ENCODE results near the gene TRAPPC4. TPM values are rescaled to one million over a fixed set of nuclear protein-coding genes. Genes with fewer than 3 reads are reported as not detected.

TRAPPC4 gene
- total RNA-seq, 1 experiment from 2014 or later, result 78.9 TPM

GRCh38 chr11:119047205-119047604, 28.6 kb downstream of the TRAPPC4 start:
- H3K27ac ChIP-seq (ENCODE audit: low read length), result no peak overlapping the region
- intact Hi-C loops (cut with micrococcal nuclease; ENCODE audit: unreplicated experiment) (no loop called here), in situ Hi-C loops (cut with HindIII; ENCODE audit: low pct_unique_long_range_greater_than_20kb, low sequenced_read_pairs) (no loop called here)
- peaks cover 3% of the 10 kb centered on the region; the same call in 1 of the 2 replicates for H3K36me3 ChIP-seq (ENCODE audit: control insufficient read depth, insufficient read depth, low read length)
- no TSS peak for BruUV-seq (replicated peaks)
- no peak for DNase-seq (ENCODE audit: low read depth, low spot score)
- no peaks in the 10 kb centered on the region for H3K4me1 ChIP-seq (ENCODE audit: control insufficient read depth, insufficient read depth, low read length)
- H3K4me3 ChIP-seq (ENCODE audit: low read depth in 2 of 2, low read length in 2 of 2), result no peak overlapping the region
- CTCF ChIA-PET, result interaction anchor here (0.7 kb wide), 1 partner anchor 74 kb away, joined by 4 read pairs; the partner anchor contains the start of gene HINFP
- POLR2A ChIA-PET, result interaction anchor here (0.6 kb wide), 3 partner anchors 10 to 620 kb away, joined by 3 to 5 read pairs (median 3); no protein-coding TSS in a partner anchor
- H3K27me3 ChIP-seq (ENCODE audit: control insufficient read depth, insufficient read depth, low read length), result no peaks in the 10 kb centered on the region
- no peak for ATAC-seq
- TF ChIP-seq SIN3A (IDR thresholded peaks at IDR 0.05; ENCODE audit: borderline replicate concordance, insufficient read depth, low read depth, low read length) (no peak), CTCF (IDR thresholded peaks at IDR 0.05) (no peak), REST (IDR thresholded peaks at IDR 0.05; ENCODE audit: insufficient read depth in 1 of 2, low read depth in 2 of 2, low read length in 1 of 2) (no peak), POLR2AphosphoS5 (IDR thresholded peaks at IDR 0.05; ENCODE audit: low read depth, low read length) (no peak), TCF7L2 (IDR thresholded peaks at IDR 0.05; ENCODE audit: low read depth, low read length) (no peak)
- no peaks in the 10 kb centered on the region for H3K9me3 ChIP-seq (ENCODE audit: control insufficient read depth, insufficient read depth, low read depth, low read length)

- ChIA-PET CTCF (no interaction called here), POLR2A (no interaction called here)
Observed at GRCh38 chr11:119048644-119049043, 30.1 kb downstream of the TRAPPC4 start.

More at GRCh38 chr11:119048644-119049043, 30.1 kb downstream of the TRAPPC4 start:
- TF ChIP-seq REST (IDR thresholded peaks at IDR 0.05; ENCODE audit: insufficient read depth in 1 of 2, low read depth in 2 of 2, low read length in 1 of 2) (no peak), SIN3A (IDR thresholded peaks at IDR 0.05; ENCODE audit: borderline replicate concordance, insufficient read depth, low read depth, low read length) (no peak), CTCF (IDR thresholded peaks at IDR 0.05) (no peak), POLR2AphosphoS5 (IDR thresholded peaks at IDR 0.05; ENCODE audit: low read depth, low read length) (no peak), TCF7L2 (IDR thresholded peaks at IDR 0.05; ENCODE audit: low read depth, low read length) (no peak)
- Histone ChIP-seq H3K4me3 (ENCODE audit: low read depth in 2 of 2, low read length in 2 of 2) (no peak overlapping the region), H3K36me3 (ENCODE audit: control insufficient read depth, insufficient read depth, low read length) (peaks cover 11% of the 10 kb centered on the region; the same call in 1 of the 2 replicates), H3K4me1 (ENCODE audit: control insufficient read depth, insufficient read depth, low read length) (no peaks in the 10 kb centered on the region), H3K27me3 (ENCODE audit: control insufficient read depth, insufficient read depth, low read length) (no peaks in the 10 kb centered on the region), H3K27ac (ENCODE audit: low read length) (no peak overlapping the region), H3K9me3 (ENCODE audit: control insufficient read depth, insufficient read depth, low read depth, low read length) (no peaks in the 10 kb centered on the region)
- ATAC-seq (no peak), DNase-seq (ENCODE audit: low read depth, low spot score) (no peak)
- in situ Hi-C loops (cut with HindIII; ENCODE audit: low pct_unique_long_range_greater_than_20kb, low sequenced_read_pairs), result no loop called here
- no TSS peak for BruUV-seq (replicated peaks)
- intact Hi-C loops (cut with micrococcal nuclease; ENCODE audit: unreplicated experiment), result no loop called here

Data from Panc1 (cell line).